ENCODE results near the gene PFDN4.

DNA sequence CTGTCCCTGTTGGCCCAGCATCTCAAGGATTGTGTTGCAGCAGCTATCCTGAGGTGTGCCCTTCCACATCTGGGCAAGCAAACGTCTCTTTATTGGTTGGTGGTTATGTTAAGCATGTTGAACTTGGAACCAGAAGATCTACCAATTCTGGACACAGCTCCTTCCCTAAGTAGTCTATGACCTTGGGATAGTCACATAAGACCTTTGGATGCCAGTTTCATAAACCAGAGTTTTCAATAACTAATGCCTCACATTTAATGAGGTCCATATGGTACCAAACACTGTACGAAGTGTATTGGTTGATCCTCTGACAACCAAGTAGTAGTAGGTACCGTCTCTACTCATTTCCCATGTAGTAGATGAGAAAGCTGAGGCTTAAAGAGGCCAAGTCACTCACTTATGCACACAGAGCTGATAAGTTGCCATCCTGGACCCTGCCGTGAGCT lies 37.8 kb upstream of the PFDN4 start:
- TF ChIP-seq CSDC2 (CRISPR knock-in tag; IDR thresholded peaks at IDR 0.05) (no peak), ZNF70 (CRISPR knock-in tag; IDR thresholded peaks at IDR 0.05) (no peak), ISL1 (CRISPR knock-in tag; IDR thresholded peaks at IDR 0.05) (no peak)
- TF ChIP-seq, protein P1, sequence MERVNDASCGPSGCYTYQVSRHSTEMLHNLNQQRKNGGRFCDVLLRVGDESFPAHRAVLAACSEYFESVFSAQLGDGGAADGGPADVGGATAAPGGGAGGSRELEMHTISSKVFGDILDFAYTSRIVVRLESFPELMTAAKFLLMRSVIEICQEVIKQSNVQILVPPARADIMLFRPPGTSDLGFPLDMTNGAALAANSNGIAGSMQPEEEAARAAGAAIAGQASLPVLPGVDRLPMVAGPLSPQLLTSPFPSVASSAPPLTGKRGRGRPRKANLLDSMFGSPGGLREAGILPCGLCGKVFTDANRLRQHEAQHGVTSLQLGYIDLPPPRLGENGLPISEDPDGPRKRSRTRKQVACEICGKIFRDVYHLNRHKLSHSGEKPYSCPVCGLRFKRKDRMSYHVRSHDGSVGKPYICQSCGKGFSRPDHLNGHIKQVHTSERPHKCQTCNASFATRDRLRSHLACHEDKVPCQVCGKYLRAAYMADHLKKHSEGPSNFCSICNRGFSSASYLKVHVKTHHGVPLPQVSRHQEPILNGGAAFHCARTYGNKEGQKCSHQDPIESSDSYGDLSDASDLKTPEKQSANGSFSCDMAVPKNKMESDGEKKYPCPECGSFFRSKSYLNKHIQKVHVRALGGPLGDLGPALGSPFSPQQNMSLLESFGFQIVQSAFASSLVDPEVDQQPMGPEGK (CRISPR knock-in tag; IDR thresholded peaks at IDR 0.05; ENCODE audit: borderline replicate concordance) = no peak
- TF ChIP-seq, protein P2, sequence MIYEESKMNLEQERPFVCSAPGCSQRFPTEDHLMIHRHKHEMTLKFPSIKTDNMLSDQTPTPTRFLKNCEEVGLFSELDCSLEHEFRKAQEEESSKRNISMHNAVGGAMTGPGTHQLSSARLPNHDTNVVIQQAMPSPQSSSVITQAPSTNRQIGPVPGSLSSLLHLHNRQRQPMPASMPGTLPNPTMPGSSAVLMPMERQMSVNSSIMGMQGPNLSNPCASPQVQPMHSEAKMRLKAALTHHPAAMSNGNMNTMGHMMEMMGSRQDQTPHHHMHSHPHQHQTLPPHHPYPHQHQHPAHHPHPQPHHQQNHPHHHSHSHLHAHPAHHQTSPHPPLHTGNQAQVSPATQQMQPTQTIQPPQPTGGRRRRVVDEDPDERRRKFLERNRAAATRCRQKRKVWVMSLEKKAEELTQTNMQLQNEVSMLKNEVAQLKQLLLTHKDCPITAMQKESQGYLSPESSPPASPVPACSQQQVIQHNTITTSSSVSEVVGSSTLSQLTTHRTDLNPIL (CRISPR knock-in tag; IDR thresholded peaks at IDR 0.05; ENCODE audit: low read depth) = no peak
- TF ChIP-seq, protein P3, sequence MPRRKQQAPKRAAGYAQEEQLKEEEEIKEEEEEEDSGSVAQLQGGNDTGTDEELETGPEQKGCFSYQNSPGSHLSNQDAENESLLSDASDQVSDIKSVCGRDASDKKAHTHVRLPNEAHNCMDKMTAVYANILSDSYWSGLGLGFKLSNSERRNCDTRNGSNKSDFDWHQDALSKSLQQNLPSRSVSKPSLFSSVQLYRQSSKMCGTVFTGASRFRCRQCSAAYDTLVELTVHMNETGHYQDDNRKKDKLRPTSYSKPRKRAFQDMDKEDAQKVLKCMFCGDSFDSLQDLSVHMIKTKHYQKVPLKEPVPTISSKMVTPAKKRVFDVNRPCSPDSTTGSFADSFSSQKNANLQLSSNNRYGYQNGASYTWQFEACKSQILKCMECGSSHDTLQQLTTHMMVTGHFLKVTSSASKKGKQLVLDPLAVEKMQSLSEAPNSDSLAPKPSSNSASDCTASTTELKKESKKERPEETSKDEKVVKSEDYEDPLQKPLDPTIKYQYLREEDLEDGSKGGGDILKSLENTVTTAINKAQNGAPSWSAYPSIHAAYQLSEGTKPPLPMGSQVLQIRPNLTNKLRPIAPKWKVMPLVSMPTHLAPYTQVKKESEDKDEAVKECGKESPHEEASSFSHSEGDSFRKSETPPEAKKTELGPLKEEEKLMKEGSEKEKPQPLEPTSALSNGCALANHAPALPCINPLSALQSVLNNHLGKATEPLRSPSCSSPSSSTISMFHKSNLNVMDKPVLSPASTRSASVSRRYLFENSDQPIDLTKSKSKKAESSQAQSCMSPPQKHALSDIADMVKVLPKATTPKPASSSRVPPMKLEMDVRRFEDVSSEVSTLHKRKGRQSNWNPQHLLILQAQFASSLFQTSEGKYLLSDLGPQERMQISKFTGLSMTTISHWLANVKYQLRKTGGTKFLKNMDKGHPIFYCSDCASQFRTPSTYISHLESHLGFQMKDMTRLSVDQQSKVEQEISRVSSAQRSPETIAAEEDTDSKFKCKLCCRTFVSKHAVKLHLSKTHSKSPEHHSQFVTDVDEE (CRISPR knock-in tag; IDR thresholded peaks at IDR 0.05) = no peak

Data from SK-N-SH treated with all-trans-retinoic acid at 6 μM for 48 hours (cell line).